Small intestine (tissue), 7 donors: ENCODE results near the gene LPIN1. TPM values are rescaled to one million over a fixed set of nuclear protein-coding genes. Genes with fewer than 3 reads are reported as not detected.
A peak's percentile ranks its signal among the peaks of the same experiment; 100 is the strongest.

Experiments
- DNase-seq, 2 donors: peaks; one replicate each; pipeline versions ENCODE4 v3.0.0 to v3.0.0-alpha.2; 2013
- FAIRE-seq: peaks from 2 replicates; lab custom pipeline; 2012; peaks lifted over from hg19 to GRCh38; lab: Jason Lieb, UNC
- H3K27ac ChIP-seq, 3 donors: one replicate each; pipeline ENCODE4 v1.5.1; 2013; ENCODE audit warnings: low read length in 2 of 3, mild to moderate bottlenecking in 2 of 3, control low read depth in 1 of 3, inconsistent platforms in 1 of 3, low read depth in 1 of 3, moderate library complexity in 1 of 3
- H3K27me3 ChIP-seq, 3 donors: one replicate each; pipeline ENCODE4 v1.6.1; 2013; ENCODE audit warnings: low read length in 3 of 3, inconsistent platforms in 1 of 3; ENCODE audit not compliant: control insufficient read depth in 3 of 3, insufficient read depth in 3 of 3
- H3K36me3 ChIP-seq, 3 donors: one replicate each; pipeline ENCODE4 v1.6.1; 2013; ENCODE audit warnings: low read length in 3 of 3, inconsistent platforms in 1 of 3, low read depth in 1 of 3, mild to moderate bottlenecking in 1 of 3, moderate library complexity in 1 of 3; ENCODE audit not compliant: control insufficient read depth in 3 of 3, insufficient read depth in 2 of 3
- H3K4me1 ChIP-seq, 3 donors: one replicate each; pipeline ENCODE4 v1.6.1; 2013; ENCODE audit warnings: low read length in 2 of 3, inconsistent platforms in 1 of 3, low read depth in 1 of 3, mild to moderate bottlenecking in 1 of 3, moderate library complexity in 1 of 3; ENCODE audit not compliant: control insufficient read depth in 3 of 3, insufficient read depth in 2 of 3
- H3K4me3 ChIP-seq, 3 donors: one replicate each; pipeline ENCODE4 v1.5.1; 2013; ENCODE audit warnings: low read length in 3 of 3, control low read depth in 1 of 3, inconsistent platforms in 1 of 3, low read depth in 1 of 3, mild to moderate bottlenecking in 1 of 3, moderate library complexity in 1 of 3
- H3K9me3 ChIP-seq, 2 donors: one replicate each; pipeline ENCODE4 v1.6.1; 2013; ENCODE audit warnings: low read depth in 1 of 2, low read length in 1 of 2; ENCODE audit not compliant: control insufficient read depth in 2 of 2, insufficient read depth in 1 of 2
- WGBS, 3 donors: extraction: QIAGEN DNeasy Blood & Tissue Kit; methylation state at CpG; one replicate each; pipeline ENCODE4 v1.1.7; 2013; 5-methylcytosine and 5-hydroxymethylcytosine counted together
- polyA plus RNA-seq, 4 donors: library from polyadenylated mRNA; stranded (reverse) in 3 of 4; unstranded in 1 of 4; fragments of 200-250 nt in 3 of 4; fragments of 120-200 nt in 1 of 4; gene quantifications; one replicate each; pipeline versions ENCODE4 v1.2.1 to v1.2.3, GENCODE V29; 2013
- donor health status: healthy with polysubstance abuse.
- donor health status: control.
- donor health status: control.
- donor health status: Bipolar disorder and iron deficiency.
- donor health status: healthy.

Gene LPIN1
- polyA plus RNA-seq, 4 donors, result 7.2 to 17.1 (median 8.5) TPM

GRCh38 chr2:11718606-11719005 is 27.8 kb upstream of the LPIN1 start:
- DNase-seq, result no peak
- Histone ChIP-seq H3K27ac (no peak overlapping the region), H3K4me3 (no peak overlapping the region), H3K27me3 (peaks cover 0 to 11% (median 2%) of the 10 kb centered on the region in 3 donors), H3K4me1 (peaks cover 0 to 5% (median 0%) of the 10 kb centered on the region in 3 donors), H3K9me3 (no peaks in the 10 kb centered on the region), H3K36me3 (no peaks in the 10 kb centered on the region)
- 40 to 62% (median 58%) methylated on average over 5 of the region's 5 CpGs for WGBS, 3 donors
- no peak for FAIRE-seq

- WGBS, 3 donors, result 13 to 34% (median 21%) methylated on average over 6 of the region's 6 CpGs
- no peak overlapping the region for H3K27ac ChIP-seq
- FAIRE-seq (no peak), DNase-seq (peak; percentile 27 to 50)
- no peaks in the 10 kb centered on the region for H3K36me3 ChIP-seq
- peaks cover 0 to 15% (median 2%) of the 10 kb centered on the region in 3 donors for H3K27me3 ChIP-seq
- no peak overlapping the region for H3K4me3 ChIP-seq
- H3K9me3 ChIP-seq, result no peaks in the 10 kb centered on the region
- H3K4me1 ChIP-seq, result peaks cover 0 to 5% (median 0%) of the 10 kb centered on the region in 3 donors
Observed at GRCh38 chr2:11719230-11719977, 27.0 kb upstream of the LPIN1 start.

- no peaks in the 10 kb centered on the region for H3K36me3 ChIP-seq
- no peaks in the 10 kb centered on the region for H3K9me3 ChIP-seq
- peaks cover 0 to 5% (median 0%) of the 10 kb centered on the region in 3 donors for H3K4me1 ChIP-seq
- H3K27me3 ChIP-seq, result peaks cover 0 to 18% (median 2%) of the 10 kb centered on the region in 3 donors
- DNase-seq, result no peak
- no peak for FAIRE-seq
- 49 to 74% (median 72%) methylated on average over 7 of the region's 7 CpGs for WGBS, 3 donors
- H3K27ac ChIP-seq, result no peak overlapping the region
- no peak overlapping the region for H3K4me3 ChIP-seq
Observed at GRCh38 chr2:11720752-11721151, 25.7 kb upstream of the LPIN1 start.

GRCh38 chr2:11722292-11723060 is 24.0 kb upstream of the LPIN1 start:
- FAIRE-seq (no peak), DNase-seq (no peak)
- H3K9me3 ChIP-seq, result no peaks in the 10 kb centered on the region
- peaks cover 0 to 14% (median 4%) of the 10 kb centered on the region in 3 donors for H3K27me3 ChIP-seq
- no peak overlapping the region for H3K27ac ChIP-seq
- WGBS, 3 donors, result 79 to 82% (median 81%) methylated on average over 3 of the region's 3 CpGs
- no peak overlapping the region for H3K4me3 ChIP-seq
- H3K4me1 ChIP-seq, result peaks cover 0 to 5% (median 0%) of the 10 kb centered on the region in 3 donors
- H3K36me3 ChIP-seq, result no peaks in the 10 kb centered on the region

- H3K9me3 ChIP-seq, result no peaks in the 10 kb centered on the region
- H3K27ac ChIP-seq, result no peak overlapping the region
- no peak for DNase-seq
- peaks cover 0 to 14% (median 4%) of the 10 kb centered on the region in 3 donors for H3K27me3 ChIP-seq
- H3K4me3 ChIP-seq, result no peak overlapping the region
- no peaks in the 10 kb centered on the region for H3K36me3 ChIP-seq
- FAIRE-seq, result no peak
- H3K4me1 ChIP-seq, result peaks cover 0 to 5% (median 0%) of the 10 kb centered on the region in 3 donors
Observed at GRCh38 chr2:11723061-11723371, 23.4 kb upstream of the LPIN1 start.

GRCh38 chr2:11724151-11724550 is 22.3 kb upstream of the LPIN1 start:
- WGBS, 3 donors, result 85 to 86% (median 85%) methylated on average over 7 of the region's 7 CpGs
- H3K4me3 ChIP-seq, result no peak overlapping the region
- no peak for FAIRE-seq
- no peak overlapping the region for H3K27ac ChIP-seq
- H3K36me3 ChIP-seq, result no peaks in the 10 kb centered on the region
- H3K9me3 ChIP-seq, result no peaks in the 10 kb centered on the region
- peaks cover 0 to 4% (median 0%) of the 10 kb centered on the region in 3 donors for H3K4me1 ChIP-seq
- no peak for DNase-seq
- peaks cover 0 to 14% (median 4%) of the 10 kb centered on the region in 3 donors for H3K27me3 ChIP-seq

- H3K27me3 ChIP-seq, result peaks cover 0 to 12% (median 2%) of the 10 kb centered on the region in 3 donors
- WGBS, 3 donors, result 36 to 54% (median 41%) methylated on average over 7 of the region's 7 CpGs
- no peak overlapping the region for H3K27ac ChIP-seq
- H3K4me1 ChIP-seq, result no peaks in the 10 kb centered on the region
- no peak overlapping the region for H3K4me3 ChIP-seq
- FAIRE-seq (no peak), DNase-seq (no peak)
- H3K36me3 ChIP-seq, result no peaks in the 10 kb centered on the region
- H3K9me3 ChIP-seq, result no peaks in the 10 kb centered on the region
Observed at GRCh38 chr2:11726384-11726783, 20.0 kb upstream of the LPIN1 start.

GRCh38 chr2:11729362-11730212 is 16.8 kb upstream of the LPIN1 start:
- no peak overlapping the region for H3K4me3 ChIP-seq
- H3K27ac ChIP-seq, result no peak overlapping the region
- 85 to 90% (median 88%) methylated on average over 2 of the region's 2 CpGs for WGBS, 3 donors
- no peaks in the 10 kb centered on the region for H3K4me1 ChIP-seq
- H3K36me3 ChIP-seq, result no peaks in the 10 kb centered on the region
- no peaks in the 10 kb centered on the region for H3K9me3 ChIP-seq
- FAIRE-seq, result no peak
- no peak for DNase-seq
- H3K27me3 ChIP-seq, result peaks cover 0 to 3% (median 2%) of the 10 kb centered on the region in 3 donors
